Upper lobe of left lung (tissue), 6 donors: ENCODE measurements around the gene WDR12. TPM values are rescaled to one million over a fixed set of nuclear protein-coding genes. Genes with fewer than 3 reads are reported as not detected.
"Not testable (repeated sequence)": the region's sequence is repeated elsewhere in the genome, so short reads cannot be mapped to it uniquely, and the experiment has no call there.

Experiments used
- ATAC-seq, 2 donors: fragments of 200-7000 bp; cut with Tn5 transposase; one replicate each; pipeline ENCODE4 v1.9.1; 2022; ENCODE audit warnings: mild to moderate bottlenecking in 2 of 2, moderate library complexity in 2 of 2; ENCODE audit not compliant: low FRiP score in 2 of 2
- DNase-seq, 2 donors: peaks; one replicate each; pipeline ENCODE4 v3.0.0-alpha.2; 2019 to 2020
- H3K27ac ChIP-seq, 4 donors: fragments of 200-600 bp; sonication (generic); one replicate each; pipeline ENCODE4 v1.5.1; 2016 to 2019
- H3K27me3 ChIP-seq, 4 donors: fragments of 200-600 bp; sonication (generic); one replicate each; pipeline ENCODE4 v1.5.1; 2017 to 2019
- H3K36me3 ChIP-seq, 4 donors: fragments of 200-600 bp; sonication (generic); one replicate each; pipeline ENCODE4 v1.5.1; 2016 to 2019
- H3K4me1 ChIP-seq, 4 donors: fragments of 200-600 bp; sonication (generic); one replicate each; pipeline ENCODE4 v1.5.1; 2018 to 2019
- H3K4me3 ChIP-seq, 4 donors: fragments of 200-600 bp; sonication (generic); one replicate each; pipeline ENCODE4 v1.5.1; 2017 to 2019; ENCODE audit warnings: mild to moderate bottlenecking in 2 of 4, moderate library complexity in 1 of 4
- H3K9me3 ChIP-seq, 4 donors: fragments of 200-600 bp; sonication (generic); one replicate each; pipeline ENCODE4 v1.5.1; 2018 to 2019
- CTCF ChIP-seq, 6 experiments: fragments of 450-650 bp in 4 of 6; fragments of 200-600 bp in 2 of 6; sonication (generic) in 2 of 6; IDR thresholded peaks; one replicate each; pipeline ENCODE4 v1.5.1; 2016 to 2019; ENCODE audit warnings: antibody characterized with exemption in 6 of 6
- EP300 ChIP-seq, 4 donors: sonication (generic); formaldehyde crosslinking; IDR thresholded peaks; one replicate each; pipeline ENCODE4 v1.5.1; 2017; ENCODE audit warnings: antibody characterized with exemption in 4 of 4, control low read depth in 2 of 4
- POLR2A ChIP-seq, 4 donors: fragments of 450-650 bp; IDR thresholded peaks; one replicate each; pipeline ENCODE4 v1.5.1; 2016 to 2017; ENCODE audit warnings: antibody characterized with exemption in 4 of 4, mild to moderate bottlenecking in 2 of 4
- POLR2AphosphoS5 ChIP-seq, 2 donors: sonication (generic); formaldehyde crosslinking; IDR thresholded peaks; one replicate each; pipeline ENCODE4 v1.5.1; 2017; ENCODE audit warnings: antibody characterized with exemption in 2 of 2
- WGBS, 2 donors: methylation state at CpG; one replicate each; pipeline ENCODE4 v1.1.5; 2017 to 2018; 5-methylcytosine and 5-hydroxymethylcytosine counted together
- total RNA-seq, 6 donors: library from RNA; depleted of rRNA in 4 of 6; stranded (reverse); fragments of >200 nt in 4 of 6; gene quantifications; one replicate each; pipeline versions ENCODE4 v1.1.0 to v1.2.1, GENCODE V29; 2016 to 2021
- donor health status: DM: no; HTN: no; CAD: no; lungs with moderate emphysema.
- donor health status: DM: no; HTN: yes; CAD: no; lungs with severe emphysema.

WDR12 gene
- total RNA-seq, 6 donors from 2014 or later = 15.8 to 44.0 (median 27.8) TPM

GRCh38 chr2:202933958-202934357, 22.5 kb upstream of the WDR12 start:
- DNase-seq (no peak), ATAC-seq (no peak)
- no peak for TF ChIP-seq EP300 (IDR thresholded peaks at IDR 0.05)
- no peak for TF ChIP-seq POLR2A (IDR thresholded peaks at IDR 0.05)
- TF ChIP-seq CTCF (IDR thresholded peaks at IDR 0.05) = no peak
- no peak for TF ChIP-seq POLR2AphosphoS5 (IDR thresholded peaks at IDR 0.05)
- no peaks in the 10 kb centered on the region for H3K9me3 ChIP-seq
- no peaks in the 10 kb centered on the region for H3K27me3 ChIP-seq
- WGBS, 2 donors = 95 to 99% methylated on average over 2 of the region's 2 CpGs
- H3K4me3 ChIP-seq = no peak overlapping the region
- H3K27ac ChIP-seq = no peak overlapping the region
- H3K36me3 ChIP-seq = peaks cover 0 to 5% (median 0%) of the 10 kb centered on the region in 4 donors
- H3K4me1 ChIP-seq = no peaks in the 10 kb centered on the region

GRCh38 chr2:202933139-202933510, 21.7 kb upstream of the WDR12 start:
- Histone ChIP-seq H3K4me3 (no peak overlapping the region), H3K9me3 (no peaks in the 10 kb centered on the region), H3K4me1 (no peaks in the 10 kb centered on the region), H3K27ac (no peak overlapping the region), H3K27me3 (no peaks in the 10 kb centered on the region), H3K36me3 (peaks cover 0 to 2% (median 0%) of the 10 kb centered on the region in 4 donors)
- DNase-seq (no peak), ATAC-seq (peak in 1 of 2 donors; percentile 26)
- TF ChIP-seq POLR2AphosphoS5 (IDR thresholded peaks at IDR 0.05) (no peak), POLR2A (IDR thresholded peaks at IDR 0.05) (no peak), CTCF (IDR thresholded peaks at IDR 0.05) (no peak), EP300 (IDR thresholded peaks at IDR 0.05) (no peak)
- WGBS, 2 donors = 97 to 100% methylated on average over 4 to 5 of the region's 5 CpGs

- Histone ChIP-seq H3K27ac (no peak overlapping the region), H3K4me1 (no peaks in the 10 kb centered on the region), H3K27me3 (no peaks in the 10 kb centered on the region), H3K9me3 (no peaks in the 10 kb centered on the region), H3K4me3 (no peak overlapping the region), H3K36me3 (peaks cover 0 to 4% (median 0%) of the 10 kb centered on the region in 4 donors)
- ATAC-seq (peak in 1 of 2 donors; percentile 19), DNase-seq (no peak)
- WGBS, 2 donors = 92 to 94% methylated on average over 2 to 3 of the region's 3 CpGs
- TF ChIP-seq EP300 (IDR thresholded peaks at IDR 0.05) (no peak), CTCF (IDR thresholded peaks at IDR 0.05) (no peak), POLR2A (IDR thresholded peaks at IDR 0.05) (no peak), POLR2AphosphoS5 (IDR thresholded peaks at IDR 0.05) (no peak)
Observed at GRCh38 chr2:202932425-202933138, 21.1 kb upstream of the WDR12 start.

GRCh38 chr2:202918860-202919259, 7.4 kb upstream of the WDR12 start:
- no peak for ATAC-seq
- no peak overlapping the region for H3K27ac ChIP-seq

GRCh38 chr2:202912342-202913201, 1.1 kb upstream of the WDR12 start:
- ATAC-seq = peak; percentile 90 to 93
- not testable (repeated sequence) for H3K36me3 ChIP-seq, H3K9me3 ChIP-seq, H3K27me3 ChIP-seq
- 1 to 4% methylated on average over 7 to 10 of the region's 49 CpGs for WGBS, 2 donors
- H3K4me1 ChIP-seq = peaks cover 11 to 31% (median 15%) of the 10 kb centered on the region in 4 donors
- peak in 1 of 2 donors; percentile 86 for DNase-seq
- H3K4me3 ChIP-seq = peak overlapping the region; percentile 56 to 93 (median 68)
- peak overlapping the region; percentile 74 to 92 (median 82) for H3K27ac ChIP-seq

More at GRCh38 chr2:202918860-202919259, 7.4 kb upstream of the WDR12 start:
- no peak for DNase-seq
- no peaks in the 10 kb centered on the region for H3K27me3 ChIP-seq
- H3K9me3 ChIP-seq = no peaks in the 10 kb centered on the region
- H3K36me3 ChIP-seq = peaks cover 0 to 29% (median 2%) of the 10 kb centered on the region in 4 donors
- 72 to 91% methylated on average over 1 of the region's 1 CpG for WGBS, 2 donors
- TF ChIP-seq EP300 (IDR thresholded peaks at IDR 0.05) = no peak
- no peak for TF ChIP-seq CTCF (IDR thresholded peaks at IDR 0.05)
- no peak for TF ChIP-seq POLR2AphosphoS5 (IDR thresholded peaks at IDR 0.05)
- no peak for TF ChIP-seq POLR2A (IDR thresholded peaks at IDR 0.05)
- H3K4me3 ChIP-seq = no peak overlapping the region
- no peaks in the 10 kb centered on the region for H3K4me1 ChIP-seq
